SH-SY5Y (cell line): ENCODE results near the gene FRY.

ENCODE experiments used
- GATA2 ChIP-seq: IDR thresholded peaks from 2 replicates; pipeline ENCODE4 v1.6.1; 2011; ENCODE audit warnings: mild to moderate bottlenecking, low read depth, low read length
- GATA3 ChIP-seq: IDR thresholded peaks from 2 replicates; pipeline ENCODE4 v1.6.1; 2011; ENCODE audit warnings: low read depth, mild to moderate bottlenecking, low read length, moderate library complexity

FRY gene

DNA sequence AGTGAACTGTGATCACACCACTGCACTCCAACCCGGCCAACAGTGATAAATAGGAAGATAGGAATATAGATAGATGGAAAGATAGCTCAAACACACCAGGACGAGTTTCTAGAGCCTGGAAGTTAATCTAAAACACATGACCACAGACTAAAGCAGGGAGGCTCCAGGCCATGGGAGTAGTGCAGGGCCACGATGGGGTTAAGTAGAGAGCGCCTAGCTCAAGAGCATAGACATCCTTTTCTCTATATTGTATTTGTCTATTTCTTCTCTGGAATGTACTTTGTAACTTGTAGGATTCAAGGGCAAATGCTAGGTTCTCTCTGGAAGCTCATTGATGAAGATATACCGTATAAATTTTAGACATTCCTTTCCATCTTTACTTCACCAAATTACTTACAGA, 214.0 kb downstream of the FRY start:
- 0 out of 2 replicates have a peak, but pooled peaks have one; percentile 50 for TF ChIP-seq GATA3
- TF ChIP-seq GATA2, result peak; percentile 52

DNA sequence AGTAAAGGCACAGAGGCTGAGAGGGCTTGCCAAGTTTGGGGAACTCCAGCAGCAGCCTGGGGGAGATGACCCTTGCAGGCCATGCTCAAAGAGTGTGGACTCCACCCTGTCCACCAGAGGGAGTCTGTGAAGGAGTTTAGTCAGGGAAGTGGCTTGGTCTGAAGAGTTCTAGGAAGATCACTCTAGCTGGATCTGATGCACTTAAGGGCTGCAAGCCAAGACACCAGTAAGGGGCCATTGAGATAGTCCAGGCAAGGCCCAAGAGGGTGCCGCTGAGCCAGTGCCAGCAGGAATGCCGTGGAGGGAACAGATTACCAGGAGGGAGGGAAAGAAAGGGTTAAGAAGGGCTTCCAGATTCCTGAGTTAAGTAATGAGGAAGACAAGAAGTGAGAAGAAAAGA, 214.9 kb downstream of the FRY start:
- TF ChIP-seq GATA3 (no peak), GATA2 (no peak)

DNA sequence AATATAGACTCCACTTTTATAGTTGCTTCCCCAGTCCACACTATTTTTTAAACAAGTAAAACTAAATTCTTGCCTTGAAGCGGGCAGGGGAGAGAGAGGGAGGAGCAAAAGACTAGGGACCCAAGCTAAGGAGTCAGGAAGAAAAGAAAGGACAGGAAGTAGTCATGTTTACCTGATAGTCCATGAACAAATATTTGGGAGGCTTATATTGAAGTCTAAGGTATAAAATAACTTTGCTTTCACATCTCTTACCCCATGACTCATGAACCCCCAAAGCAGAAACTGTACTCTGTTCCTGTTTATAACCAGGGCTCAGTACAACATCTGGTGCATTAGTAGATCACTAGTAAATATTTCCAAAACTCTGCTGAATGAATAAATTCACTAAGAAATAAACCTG, 216.3 kb downstream of the FRY start:
- TF ChIP-seq GATA2 (no peak), GATA3 (no peak)

DNA sequence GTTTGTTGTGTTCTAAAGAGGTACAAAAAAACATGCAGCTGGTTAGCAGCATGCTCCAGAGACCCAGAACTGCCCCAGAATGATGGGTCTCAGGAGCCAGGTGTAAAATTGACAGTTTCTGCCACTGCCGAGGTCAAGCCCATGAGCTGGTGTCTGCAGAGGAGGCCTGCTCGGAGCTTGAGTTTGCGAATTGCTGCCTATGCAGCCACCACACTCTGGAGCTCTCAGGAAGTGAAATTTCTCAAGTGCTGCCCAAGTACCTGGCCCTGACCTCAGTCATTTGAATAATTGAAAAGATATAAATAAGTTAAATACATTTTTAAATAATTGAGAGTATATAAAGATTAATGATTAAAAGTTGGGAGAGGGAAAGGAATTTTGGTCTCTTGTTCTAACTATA, 217.2 kb downstream of the FRY start:
- no peak for TF ChIP-seq GATA2
- TF ChIP-seq GATA3, result no peak

DNA sequence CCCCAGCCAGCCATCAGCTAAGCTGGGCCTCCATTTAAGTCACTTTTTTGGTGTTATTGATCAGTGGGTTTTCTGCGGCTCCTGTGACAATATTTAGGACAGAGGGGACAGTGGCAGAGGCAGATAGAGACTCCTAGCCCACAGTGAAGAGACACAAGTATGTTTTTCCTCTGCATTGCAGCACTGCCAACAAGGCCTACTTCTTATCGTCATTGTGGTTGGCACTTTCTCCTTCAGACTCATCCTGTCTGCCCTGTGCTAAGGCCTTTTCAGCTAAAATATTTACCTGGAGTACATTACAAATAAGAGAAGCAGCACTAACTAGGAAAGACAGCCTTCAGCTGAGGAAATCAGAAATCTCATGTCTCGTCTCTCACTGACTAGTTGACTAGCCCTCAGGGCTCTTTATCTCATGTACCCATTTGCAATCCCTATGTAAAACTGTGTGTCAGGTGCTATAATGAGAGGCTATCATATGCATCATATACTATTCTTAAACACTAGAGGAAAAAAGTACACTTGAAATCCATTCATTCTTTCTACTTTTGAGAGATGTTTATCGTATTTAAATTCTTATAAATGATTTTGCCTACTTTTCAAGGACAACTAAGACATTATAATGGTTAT, 221.4 kb downstream of the FRY start:
- TF ChIP-seq GATA3, result no peak
- no peak for TF ChIP-seq GATA2

DNA sequence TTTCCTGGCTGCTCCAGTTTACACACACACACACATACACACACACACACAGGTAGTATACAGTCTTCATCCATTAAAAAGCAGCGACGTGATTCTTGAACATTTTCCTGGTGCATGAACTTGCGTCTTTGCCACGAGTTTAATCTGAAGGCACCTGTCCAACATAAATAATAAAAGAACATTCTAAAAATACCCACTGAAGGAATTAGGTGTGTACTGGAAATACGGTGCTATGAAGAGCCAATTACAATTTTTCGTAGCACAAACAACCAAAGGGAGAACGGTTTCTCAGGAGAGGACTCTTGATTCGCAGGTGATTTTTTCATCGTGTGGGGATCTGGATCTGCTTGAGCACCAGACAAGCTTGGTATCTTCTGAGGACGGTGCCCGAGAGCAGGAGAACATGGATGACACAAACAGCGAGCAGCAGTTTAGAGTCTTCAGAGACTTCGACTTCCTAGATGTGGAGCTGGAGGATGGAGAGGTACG, 222.4 kb downstream of the FRY start:
- no peak for TF ChIP-seq GATA3
- no peak for TF ChIP-seq GATA2

DNA sequence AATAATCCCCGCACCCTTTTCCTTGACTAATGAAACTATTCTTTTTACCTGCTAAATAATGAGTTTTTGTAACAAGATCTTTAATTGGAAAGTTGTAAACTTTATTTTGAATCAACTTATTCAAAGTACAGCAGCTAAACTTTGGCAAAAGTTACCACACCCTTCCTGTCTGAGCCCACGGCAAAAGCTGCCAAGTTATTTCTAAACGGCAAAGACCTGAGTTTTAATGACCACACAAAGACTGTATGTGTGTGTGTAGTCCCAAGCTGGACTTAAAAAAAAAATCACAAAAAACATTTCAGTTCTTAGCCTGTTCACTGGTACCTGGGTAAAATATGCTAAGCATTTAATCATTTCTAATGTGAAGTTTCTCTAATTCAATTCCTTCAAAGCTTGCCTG, 222.8 kb downstream of the FRY start:
- TF ChIP-seq GATA2 (no peak), GATA3 (no peak)

DNA sequence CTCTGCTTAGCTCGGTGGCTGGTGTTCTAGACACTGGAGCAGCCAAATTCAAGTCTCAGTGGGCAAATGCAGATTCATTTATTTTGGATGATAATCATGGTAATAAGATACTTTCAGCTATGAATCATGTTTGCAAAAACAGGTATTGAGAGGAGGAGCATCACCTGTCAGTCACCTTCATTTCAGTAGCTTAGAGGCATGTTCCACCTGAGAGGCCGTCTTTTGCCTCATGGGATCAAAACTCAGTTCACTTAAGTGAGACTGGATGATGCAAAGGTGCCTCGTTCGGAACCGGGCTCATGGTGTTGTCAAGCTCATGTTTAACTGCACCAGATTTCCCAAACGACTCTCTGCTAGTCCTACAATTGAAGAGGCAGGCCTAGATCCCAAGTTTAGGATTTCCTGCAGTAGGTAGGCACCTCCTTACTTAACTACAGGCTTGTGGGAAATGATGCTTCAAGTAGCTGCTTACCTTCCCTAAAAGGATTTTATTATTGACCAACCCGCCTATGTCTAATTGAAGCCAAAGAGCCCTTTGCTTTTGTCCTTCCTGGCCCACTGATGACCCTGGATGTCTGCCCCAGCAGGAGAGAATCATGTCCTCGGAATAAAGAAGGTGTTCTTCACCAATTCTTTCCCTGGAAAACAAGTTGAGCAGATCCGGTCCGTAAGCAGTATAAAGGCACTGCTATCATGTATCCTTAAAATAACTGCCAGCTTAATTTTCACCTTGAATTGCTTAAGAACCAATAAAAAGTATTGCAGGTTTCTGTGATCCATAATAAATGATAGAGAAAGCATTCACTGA, 223.5 kb downstream of the FRY start:
- TF ChIP-seq GATA3 (no peak), GATA2 (no peak)

DNA sequence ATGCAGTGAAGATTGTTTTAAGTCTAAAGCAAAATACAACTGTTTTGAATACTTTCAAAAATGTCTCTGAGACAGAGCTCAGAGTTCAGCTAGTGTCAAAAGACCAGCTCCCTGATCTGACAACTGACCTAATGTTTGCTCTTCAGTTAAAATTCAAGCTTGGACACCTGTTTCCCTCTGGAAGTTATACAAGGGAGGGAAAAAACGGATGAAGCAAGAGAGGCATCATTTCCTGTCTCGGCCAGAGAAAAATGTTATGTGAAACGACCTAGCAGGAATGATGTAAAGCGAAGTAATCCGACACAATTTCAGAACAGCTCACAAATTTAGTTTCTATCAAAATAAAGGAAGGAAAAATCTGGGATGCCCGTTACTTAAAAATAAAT, 224.1 kb downstream of the FRY start:
- TF ChIP-seq GATA3 (no peak), GATA2 (no peak)

DNA sequence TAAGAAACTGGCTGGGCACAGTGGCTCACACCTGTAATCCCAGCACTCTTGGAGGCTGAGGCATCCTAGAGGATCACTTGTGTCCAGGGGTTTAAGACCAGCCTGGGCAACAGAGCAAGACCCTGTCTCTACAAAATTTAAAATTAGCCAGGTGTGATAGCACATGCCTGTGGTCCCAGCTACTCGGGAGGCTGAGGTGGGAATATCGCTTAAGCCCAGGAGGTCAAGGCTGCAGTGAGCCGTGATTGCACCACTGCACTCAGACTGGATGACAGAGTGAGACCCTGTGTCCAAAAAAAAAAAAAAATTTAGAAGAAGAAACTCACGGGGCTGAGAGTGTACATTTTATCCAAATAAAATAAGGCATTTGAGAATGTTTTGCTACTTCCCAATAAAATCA, 224.7 kb downstream of the FRY start:
- TF ChIP-seq GATA3 (no peak), GATA2 (no peak)

DNA sequence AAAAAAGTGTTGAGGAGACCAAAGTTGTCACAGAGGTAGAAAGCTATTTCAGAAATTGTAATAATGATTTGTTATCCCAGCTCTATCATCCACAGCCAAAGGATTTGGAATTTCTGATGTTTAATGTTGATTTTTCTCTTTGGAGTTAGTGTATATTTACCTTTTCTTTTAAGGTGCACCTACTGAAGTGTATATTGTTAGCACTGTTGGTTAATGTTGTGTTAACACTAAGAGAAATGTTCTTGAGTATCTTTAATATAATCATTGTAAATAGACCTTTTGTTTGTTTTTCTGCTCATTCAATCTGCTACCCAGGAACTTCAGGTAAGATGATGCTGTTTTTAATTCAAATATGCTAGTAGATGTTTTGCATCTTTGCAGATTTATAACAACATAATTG, 226.1 kb downstream of the FRY start:
- no peak for TF ChIP-seq GATA2

DNA sequence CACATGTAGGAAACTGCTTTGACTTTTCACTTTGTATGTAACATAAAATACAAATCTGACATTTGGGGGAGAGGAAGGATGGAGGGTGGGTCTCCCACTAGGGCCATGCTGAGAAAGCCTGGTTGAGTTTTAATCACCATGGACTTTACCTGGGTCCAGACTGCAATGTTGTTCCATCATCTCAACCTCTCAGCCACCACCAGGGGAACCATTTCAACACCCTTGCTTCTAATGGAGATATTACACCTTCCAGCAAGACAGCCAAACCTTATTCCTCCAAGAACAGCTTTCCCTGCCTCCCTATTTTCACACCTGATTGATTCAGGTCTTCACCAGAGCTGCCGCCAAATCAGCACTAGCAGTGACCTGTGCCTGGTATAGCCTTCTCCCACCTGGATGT, 227.5 kb downstream of the FRY start:
- TF ChIP-seq GATA3 (no peak), GATA2 (no peak)

DNA sequence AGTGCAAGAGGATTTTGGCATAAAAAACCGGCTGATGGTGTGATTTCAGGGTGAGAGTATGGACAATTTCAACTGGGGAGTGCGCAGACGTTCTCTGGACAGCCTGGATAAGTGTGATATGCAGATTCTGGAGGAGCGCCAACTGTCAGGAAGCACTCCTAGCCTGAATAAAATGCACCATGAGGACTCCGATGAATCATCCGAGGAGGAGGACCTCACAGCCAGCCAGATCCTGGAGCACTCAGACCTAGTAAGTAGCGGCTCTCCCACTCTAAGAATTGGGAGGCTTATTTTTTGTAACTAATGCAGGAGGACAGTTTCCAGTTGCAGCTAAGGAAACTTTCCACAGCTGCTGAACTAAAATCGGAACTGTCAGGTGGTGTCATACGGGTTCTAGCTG, 230.0 kb downstream of the FRY start:
- no peak for TF ChIP-seq GATA3
- no peak for TF ChIP-seq GATA2

DNA sequence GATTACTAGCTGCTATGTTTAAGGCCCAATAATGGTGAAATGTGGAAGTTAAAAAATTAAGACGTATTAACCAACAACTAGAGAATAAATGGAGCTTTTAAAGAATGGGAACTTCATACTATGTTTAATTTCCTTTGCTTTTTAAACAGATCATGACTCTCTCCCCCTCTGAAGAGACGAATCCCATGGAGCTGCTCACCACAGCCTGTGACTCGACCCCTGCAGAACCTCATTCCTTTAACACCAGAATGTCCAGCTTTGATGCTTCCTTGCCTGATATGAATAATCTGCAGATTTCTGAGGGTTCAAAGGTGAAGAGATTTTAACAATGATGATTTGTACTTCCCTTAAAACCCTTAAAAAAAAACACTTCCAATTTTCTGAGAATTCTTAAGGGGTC, 230.6 kb downstream of the FRY start:
- TF ChIP-seq GATA3 (no peak), GATA2 (no peak)

DNA sequence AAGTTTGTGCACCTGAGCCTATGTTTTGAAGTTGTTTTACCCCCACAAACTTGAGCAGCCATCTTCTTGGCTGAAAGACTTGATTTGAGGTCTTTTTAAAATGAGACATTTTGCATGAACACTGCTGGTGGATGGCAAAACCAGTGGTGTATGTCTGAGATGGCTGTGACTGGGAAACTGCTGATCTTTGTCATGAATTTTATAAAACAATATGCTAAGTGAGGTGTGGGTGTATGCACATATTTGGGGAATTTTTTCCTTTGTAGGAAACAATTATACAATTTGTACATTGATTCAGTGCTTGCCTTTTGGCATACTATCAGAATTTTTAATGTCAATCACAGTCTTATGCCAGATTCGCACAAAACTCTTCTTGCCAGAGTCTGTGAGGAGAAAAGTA, 231.0 kb downstream of the FRY start:
- TF ChIP-seq GATA2 (no peak), GATA3 (no peak)
